ENCODE results near the gene PDLIM3. TPM values are rescaled to one million over a fixed set of nuclear protein-coding genes. Genes with fewer than 3 reads are reported as not detected.

The PDLIM3 gene
- total and polyA plus RNA-seq, 2 of the 13 experiments (the other 11 are each of a cell fraction or from before 2014, with no cell fraction given) = 5.9 to 14.0 TPM

DNA sequence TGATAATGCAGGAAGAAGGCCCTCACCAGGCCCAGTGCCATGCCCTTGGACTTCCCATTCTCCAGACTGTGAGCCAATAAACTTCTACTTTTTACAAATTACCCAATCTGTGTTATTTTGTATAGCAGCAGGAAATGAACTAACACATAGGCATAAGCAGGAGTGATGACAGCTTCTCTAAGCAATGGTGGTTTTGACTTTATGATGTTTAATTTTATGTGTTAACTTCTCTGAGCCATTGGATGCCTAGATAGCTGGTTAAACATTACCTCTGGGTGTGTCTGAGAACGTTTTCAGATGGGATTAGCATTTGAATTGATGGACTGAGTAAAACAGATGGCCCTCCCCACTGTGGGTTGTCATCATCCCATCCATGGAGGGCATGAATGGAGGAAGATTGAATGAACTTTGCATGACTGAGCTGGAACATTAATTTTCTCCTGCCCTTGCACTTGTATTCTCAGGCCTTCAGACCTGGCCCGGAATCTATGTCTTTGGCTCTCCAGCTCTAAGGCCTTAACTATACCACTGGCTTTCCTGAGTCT is 13.9 kb upstream of the PDLIM3 start:
- H3K79me2 ChIP-seq (ENCODE audit: insufficient read depth, low read length) = no peaks in the 10 kb centered on the region
- no peaks in the 10 kb centered on the region for H3K9me3 ChIP-seq (ENCODE audit: low read length)
- no peak overlapping the region for H3K27ac ChIP-seq (ENCODE audit: extremely low read length, insufficient read depth, low read length)
- H2AFZ ChIP-seq (ENCODE audit: low read length) = no peak overlapping the region
- H3K4me1 ChIP-seq (ENCODE audit: insufficient read depth, low read length) = peaks cover 8% of the 10 kb centered on the region; the same call in 1 of the 2 replicates
- peaks cover 2 to 14% of the 10 kb centered on the region in 2 experiments; a peak in 3 of 5 replicates for H3K27me3 ChIP-seq (ENCODE audit: control insufficient read depth in 1 of 2, insufficient read depth in 2 of 2, low read length in 2 of 2)
- 14% methylated on average over 2 of the region's 2 CpGs for WGBS (ENCODE audit: low lambda C conversion rate)
- H3K4me2 ChIP-seq (ENCODE audit: low read depth, low read length) = no peak overlapping the region
- no peaks in the 10 kb centered on the region for H3K36me3 ChIP-seq (replicated peaks in 1 of 2; ENCODE audit: control insufficient read depth in 1 of 2, insufficient read depth in 2 of 2, low read length in 2 of 2)
- no peak for ATAC-seq
- TF ChIP-seq NCOA1 (CRISPR knock-in tag; IDR thresholded peaks at IDR 0.05) (no peak), ZNF747 (CRISPR knock-in tag; IDR thresholded peaks at IDR 0.05; ENCODE audit: borderline replicate concordance) (no peak), BCLAF1 (IDR thresholded peaks at IDR 0.05) (no peak), STAG1 (CRISPR knock-in tag; IDR thresholded peaks at IDR 0.05) (no peak), CHD2 (IDR thresholded peaks at IDR 0.05; ENCODE audit: low read depth, low read length) (no peak), ZSCAN12 (CRISPR knock-in tag; IDR thresholded peaks at IDR 0.05) (no peak), MXD4 (CRISPR knock-in tag; IDR thresholded peaks at IDR 0.05) (no peak), KAT8 (CRISPR knock-in tag; IDR thresholded peaks at IDR 0.05) (no peak), THAP11 (CRISPR knock-in tag; IDR thresholded peaks at IDR 0.05) (no peak), ZNF607 (CRISPR knock-in tag; IDR thresholded peaks at IDR 0.05; ENCODE audit: borderline replicate concordance) (no peak), ZNF382 (CRISPR knock-in tag; IDR thresholded peaks at IDR 0.05; ENCODE audit: borderline replicate concordance) (no peak), IRF1 (CRISPR knock-in tag; IDR thresholded peaks at IDR 0.05; ENCODE audit: low read depth) (no peak), GMEB1 (CRISPR knock-in tag; IDR thresholded peaks at IDR 0.05; ENCODE audit: borderline replicate concordance) (no peak)
- TF ChIP-seq, protein P1, sequence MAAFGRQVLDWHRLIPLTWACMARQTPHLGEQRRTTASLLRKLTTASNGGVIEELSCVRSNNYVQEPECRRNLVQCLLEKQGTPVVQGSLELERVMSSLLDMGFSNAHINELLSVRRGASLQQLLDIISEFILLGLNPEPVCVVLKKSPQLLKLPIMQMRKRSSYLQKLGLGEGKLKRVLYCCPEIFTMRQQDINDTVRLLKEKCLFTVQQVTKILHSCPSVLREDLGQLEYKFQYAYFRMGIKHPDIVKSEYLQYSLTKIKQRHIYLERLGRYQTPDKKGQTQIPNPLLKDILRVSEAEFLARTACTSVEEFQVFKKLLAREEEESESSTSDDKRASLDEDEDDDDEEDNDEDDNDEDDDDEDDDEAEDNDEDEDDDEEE (CRISPR knock-in tag; IDR thresholded peaks at IDR 0.05) = no peak
- ChIA-PET CTCF (ENCODE audit: low intra/inter-chr PET ratio, low total read pairs) (no interaction called here), POLR2A (no interaction called here)
- H3K4me3 ChIP-seq (replicated peaks in 1 of 3; ENCODE audit: insufficient read depth in 1 of 3, low read depth in 2 of 3, low read length in 3 of 3) = no peak overlapping the region
- H4K20me1 ChIP-seq (ENCODE audit: insufficient read depth, low read length) = no peaks in the 10 kb centered on the region
- H3K9ac ChIP-seq (ENCODE audit: insufficient read depth, low read depth, low read length) = no peak overlapping the region
- no TSS peak for BruUV-seq (replicated peaks)
- FAIRE-seq = no peak
- DNase-seq (ENCODE audit: low spot score) = no peak
- intact Hi-C loops (cut with micrococcal nuclease; ENCODE audit: unreplicated experiment) = no loop called here
- in situ Hi-C loops (cut with HindIII; ENCODE audit: extremely low pct_ligation_motif_present, low pct_unique_long_range_greater_than_20kb) = no loop called here
